ENCODE measurements around the gene METTL24.
"Not testable (repeated sequence)": the region's sequence is repeated elsewhere in the genome, so short reads cannot be mapped to it uniquely, and the experiment has no call there.

Gene METTL24

GRCh38 chr6:110250058-110250457 lies 108.1 kb downstream of the METTL24 start:
- no peak for DNase-seq

- no peak for DNase-seq
Observed at GRCh38 chr6:110246900-110247546, 111.1 kb downstream of the METTL24 start.

GRCh38 chr6:110246378-110246777 lies 111.8 kb downstream of the METTL24 start:
- DNase-seq, result no peak

- not testable (repeated sequence) for DNase-seq
Observed at GRCh38 chr6:110244621-110245020, 113.5 kb downstream of the METTL24 start.

- DNase-seq, result no peak
Observed at GRCh38 chr6:110239526-110240274, 118.4 kb downstream of the METTL24 start.

- DNase-seq, result not testable (repeated sequence)
Observed at GRCh38 chr6:110236007-110236406, 122.1 kb downstream of the METTL24 start.

GRCh38 chr6:110233770-110234374 lies 124.3 kb downstream of the METTL24 start:
- peak in 1 of 2 donors; percentile 25 for DNase-seq

- DNase-seq, result no peak
Observed at GRCh38 chr6:110232450-110232849, 125.7 kb downstream of the METTL24 start.

GRCh38 chr6:110226261-110226660 lies 131.9 kb downstream of the METTL24 start:
- no peak for DNase-seq

- no peak for DNase-seq
Observed at GRCh38 chr6:110221738-110222137, 136.4 kb downstream of the METTL24 start.

GRCh38 chr6:110217266-110217665 lies 140.9 kb downstream of the METTL24 start:
- no peak for DNase-seq

GRCh38 chr6:110216140-110216539 lies 142.0 kb downstream of the METTL24 start:
- no peak for DNase-seq

GRCh38 chr6:110214338-110214737 lies 143.8 kb downstream of the METTL24 start:
- DNase-seq, result no peak

- DNase-seq, result no peak
Observed at GRCh38 chr6:110211753-110212152, 146.4 kb downstream of the METTL24 start.

GRCh38 chr6:110207652-110208051 lies 150.5 kb downstream of the METTL24 start:
- no peak for DNase-seq

- no peak for DNase-seq
Observed at GRCh38 chr6:110201151-110201884, 156.8 kb downstream of the METTL24 start.

GRCh38 chr6:110198561-110198960 lies 159.6 kb downstream of the METTL24 start:
- DNase-seq, result no peak

GRCh38 chr6:110196874-110197273 lies 161.3 kb downstream of the METTL24 start:
- no peak for DNase-seq

GRCh38 chr6:110195639-110196038 lies 162.5 kb downstream of the METTL24 start:
- no peak for DNase-seq

All from CD4-positive, alpha-beta T cell treated with Interleukin-4 for 1 hour (primary cell).